Measurements from ENCODE around the gene NTF4. TPM values are rescaled to one million over a fixed set of nuclear protein-coding genes. Genes with fewer than 3 reads are reported as not detected.
"Not testable (repeated sequence)": the region's sequence is repeated elsewhere in the genome, so short reads cannot be mapped to it uniquely, and the experiment has no call there.

The NTF4 gene
- total and polyA plus RNA-seq, 3 experiments from 2014 or later: not detected

- no peaks in the 10 kb centered on the region for H3K27me3 ChIP-seq (ENCODE audit: insufficient read depth, low read length, poor library complexity, severe bottlenecking)
- no peaks in the 10 kb centered on the region for H3K36me3 ChIP-seq (ENCODE audit: insufficient read depth, low read length)
- peak overlapping the region in 6 of 8 donors; percentile 1 to 88 (median 14) for H3K27ac Mint-ChIP-seq
- H3K4me3 ChIP-seq (ENCODE audit: low read length): no peak overlapping the region
- H3K4me3 Mint-ChIP-seq: peak overlapping the region in 5 of 7 donors; percentile 0 to 48 (median 23)
- peaks cover 0 to 3% of the 10 kb centered on the region in 2 donors for H3K27me3 Mint-ChIP-seq
- no peak overlapping the region for H3K27ac ChIP-seq (ENCODE audit: low read depth, low read length)
- POLR2A ChIA-PET: no interaction called here
- H3K4me1 ChIP-seq (ENCODE audit: insufficient read depth, low read length): peaks cover 6% of the 10 kb centered on the region
- H3K9me3 Mint-ChIP-seq: no peaks in the 10 kb centered on the region
- peaks cover 21 to 42% (median 23%) of the 10 kb centered on the region in 3 donors for H3K4me1 Mint-ChIP-seq
- CTCF ChIA-PET: no interaction called here
- no peaks in the 10 kb centered on the region for H3K9me3 ChIP-seq (ENCODE audit: low read length)
- DNase-seq: no peak
- H3K36me3 Mint-ChIP-seq: no peaks in the 10 kb centered on the region
These were observed 43.4 kb downstream of the NTF4 start for GRCh38 chr19:49020931-49021895.

DNA sequence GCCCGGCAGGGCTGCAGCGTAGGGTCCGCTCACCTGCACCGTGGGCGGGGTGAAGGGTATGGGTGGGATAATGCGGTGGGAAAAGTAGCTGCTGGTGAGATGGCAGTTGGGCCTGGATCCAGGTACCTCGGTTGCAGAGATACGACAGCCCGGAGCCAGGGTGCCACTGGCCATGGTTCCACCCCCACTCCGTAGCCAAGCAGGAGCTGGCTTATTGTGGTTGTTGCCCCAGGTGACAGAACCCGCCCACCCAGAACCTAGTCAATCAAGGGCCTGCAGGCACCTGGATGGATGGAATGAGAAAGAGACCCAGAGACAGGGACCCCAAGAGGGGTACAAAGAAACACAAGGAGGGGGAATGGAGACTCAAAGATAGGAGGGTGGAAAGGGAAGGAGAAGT, 44.3 kb downstream of the NTF4 start:
- Mint-ChIP-seq H3K27me3 (peaks cover 0 to 3% of the 10 kb centered on the region in 2 donors), H3K4me1 (peaks cover 21 to 42% (median 23%) of the 10 kb centered on the region in 3 donors), H3K9me3 (no peaks in the 10 kb centered on the region), H3K27ac (peak overlapping the region in 2 of 8 donors; percentile 40 to 68), H3K4me3 (peak overlapping the region in 5 of 7 donors; percentile 46 to 90 (median 57)), H3K36me3 (peaks cover 0 to 3% (median 0%) of the 10 kb centered on the region in 3 donors)
- Histone ChIP-seq H3K4me3 (ENCODE audit: low read length) (no peak overlapping the region), H3K4me1 (ENCODE audit: insufficient read depth, low read length) (peaks cover 6% of the 10 kb centered on the region), H3K27me3 (ENCODE audit: insufficient read depth, low read length, poor library complexity, severe bottlenecking) (no peaks in the 10 kb centered on the region), H3K9me3 (ENCODE audit: low read length) (no peaks in the 10 kb centered on the region), H3K36me3 (ENCODE audit: insufficient read depth, low read length) (no peaks in the 10 kb centered on the region), H3K27ac (ENCODE audit: low read depth, low read length) (no peak overlapping the region)
- ChIA-PET POLR2A (interaction anchor here (0.8 kb wide), 1 partner anchor 27 kb away, joined by 4 read pairs; the partner anchor contains the start of genes GYS1 and RUVBL2), CTCF (no interaction called here)
- DNase-seq: no peak

GRCh38 chr19:49019242-49019932, 45.2 kb downstream of the NTF4 start:
- H3K36me3 Mint-ChIP-seq: peaks cover 0 to 7% (median 0%) of the 10 kb centered on the region in 3 donors
- peak overlapping the region in 6 of 8 donors; percentile 40 to 93 (median 84) for H3K27ac Mint-ChIP-seq
- no peaks in the 10 kb centered on the region for H3K9me3 ChIP-seq (ENCODE audit: low read length)
- no peaks in the 10 kb centered on the region for H3K27me3 ChIP-seq (ENCODE audit: insufficient read depth, low read length, poor library complexity, severe bottlenecking)
- no peaks in the 10 kb centered on the region for H3K9me3 Mint-ChIP-seq
- H3K4me1 ChIP-seq (ENCODE audit: insufficient read depth, low read length): peaks cover 6% of the 10 kb centered on the region
- H3K36me3 ChIP-seq (ENCODE audit: insufficient read depth, low read length): no peaks in the 10 kb centered on the region
- peak; percentile 47 to 74 (median 61) for DNase-seq
- ChIA-PET POLR2A (interaction anchor here (0.8 to 1.6 kb wide), 2 partner anchors 26 kb away, joined by 4 to 10 read pairs; partner anchors contain the start of genes GYS1 and RUVBL2), CTCF (interaction anchor here (0.7 to 3.4 kb wide), 5 partner anchors 20 to 87 kb away, joined by 3 to 25 read pairs (median 10); partner anchors contain the start of genes GYS1 and RUVBL2)
- peak overlapping the region; percentile 61 for H3K4me3 ChIP-seq (ENCODE audit: low read length)
- peaks cover 21 to 42% (median 23%) of the 10 kb centered on the region in 3 donors for H3K4me1 Mint-ChIP-seq
- no peak overlapping the region for H3K27ac ChIP-seq (ENCODE audit: low read depth, low read length)
- H3K4me3 Mint-ChIP-seq: peak overlapping the region; percentile 77 to 94 (median 89)
- no peaks in the 10 kb centered on the region for H3K27me3 Mint-ChIP-seq

- H3K4me3 ChIP-seq (ENCODE audit: low read length): peak overlapping the region; percentile 61
- CTCF ChIA-PET: interaction anchor here (0.7 to 3.4 kb wide), 8 partner anchors 10 to 88 kb away, joined by 3 to 25 read pairs (median 6); partner anchors contain the start of genes FTL, GYS1 and RUVBL2
- not testable (repeated sequence) for H3K9me3 Mint-ChIP-seq; H3K36me3 ChIP-seq (ENCODE audit: insufficient read depth, low read length); H3K27me3 ChIP-seq (ENCODE audit: insufficient read depth, low read length, poor library complexity, severe bottlenecking); H3K27ac ChIP-seq (ENCODE audit: low read depth, low read length); H3K9me3 ChIP-seq (ENCODE audit: low read length); H3K27me3 Mint-ChIP-seq; H3K4me1 ChIP-seq (ENCODE audit: insufficient read depth, low read length)
- H3K4me3 Mint-ChIP-seq: peak overlapping the region; percentile 77 to 94 (median 89)
- H3K27ac Mint-ChIP-seq: peak overlapping the region in 6 of 8 donors; percentile 40 to 93 (median 84)
- peak in 3 of 5 donors; percentile 16 to 36 (median 29) for DNase-seq
- H3K36me3 Mint-ChIP-seq: peaks cover 0 to 14% (median 0%) of the 10 kb centered on the region in 3 donors
- H3K4me1 Mint-ChIP-seq: peaks cover 21 to 42% (median 23%) of the 10 kb centered on the region in 3 donors
- POLR2A ChIA-PET: interaction anchor here (1.2 to 1.6 kb wide), 2 partner anchors 25 to 452 kb away, joined by 3 to 10 read pairs; partner anchors contain the start of genes GYS1 and RUVBL2
These were observed 46.0 kb downstream of the NTF4 start for GRCh38 chr19:49018388-49019241.

DNA sequence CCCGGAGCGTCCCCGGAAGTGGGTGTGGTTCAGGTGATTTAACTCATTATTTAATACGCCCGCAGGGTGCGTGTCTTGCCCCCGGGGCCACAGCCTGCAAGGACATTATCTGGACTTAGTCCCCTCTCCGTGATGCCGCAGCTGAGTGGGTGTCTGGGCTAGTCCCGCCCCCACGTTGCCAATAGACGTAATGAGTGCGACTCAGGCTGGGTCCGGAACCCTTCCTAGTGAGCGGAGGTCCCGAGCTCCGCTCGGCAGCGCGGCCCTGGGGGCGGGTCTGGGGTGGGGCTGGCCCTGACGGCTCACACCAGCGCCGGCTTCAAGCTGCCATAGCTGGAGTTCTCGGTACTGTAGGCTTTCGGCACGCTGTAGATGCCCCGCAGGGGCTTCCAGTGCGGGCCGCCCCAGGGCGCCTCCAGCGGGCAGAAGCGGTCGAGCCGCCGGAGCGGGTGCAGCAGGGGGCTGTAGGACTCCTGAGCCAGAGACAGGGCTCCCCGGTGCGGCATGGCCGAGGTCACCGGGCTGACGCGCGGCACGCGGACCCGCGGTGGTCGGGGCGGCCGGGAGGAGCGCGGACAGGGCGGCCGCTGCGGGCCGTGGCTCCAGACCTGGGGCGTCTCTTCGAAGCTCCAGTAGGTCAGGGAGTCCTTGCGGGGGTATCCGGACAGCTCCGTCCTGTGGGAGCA, 46.8 kb downstream of the NTF4 start:
- Mint-ChIP-seq H3K4me1 (peaks cover 21 to 42% (median 23%) of the 10 kb centered on the region in 3 donors), H3K27me3 (no peaks in the 10 kb centered on the region), H3K27ac (peak overlapping the region in 7 of 8 donors; percentile 17 to 92 (median 68)), H3K36me3 (peaks cover 0 to 16% (median 0%) of the 10 kb centered on the region in 3 donors), H3K9me3 (no peaks in the 10 kb centered on the region), H3K4me3 (peak overlapping the region; percentile 77 to 94 (median 89))
- Histone ChIP-seq H3K27me3 (ENCODE audit: insufficient read depth, low read length, poor library complexity, severe bottlenecking) (no peaks in the 10 kb centered on the region), H3K4me3 (ENCODE audit: low read length) (peak overlapping the region; percentile 61), H3K9me3 (ENCODE audit: low read length) (no peaks in the 10 kb centered on the region), H3K36me3 (ENCODE audit: insufficient read depth, low read length) (no peaks in the 10 kb centered on the region), H3K27ac (ENCODE audit: low read depth, low read length) (no peak overlapping the region), H3K4me1 (ENCODE audit: insufficient read depth, low read length) (peaks cover 6% of the 10 kb centered on the region)
- DNase-seq: peak; percentile 54 to 80 (median 65)
- POLR2A ChIA-PET: interaction anchor here (0.5 to 1.6 kb wide), 4 partner anchors 24 to 749 kb away, joined by 3 to 10 read pairs (median 3); partner anchors contain the start of genes AP2A1, GYS1 and RUVBL2
- CTCF ChIA-PET: interaction anchor here (0.8 to 3.4 kb wide), 7 partner anchors 9 to 52 kb away, joined by 3 to 25 read pairs (median 10); partner anchors contain the start of genes FTL, GYS1 and RUVBL2

DNA sequence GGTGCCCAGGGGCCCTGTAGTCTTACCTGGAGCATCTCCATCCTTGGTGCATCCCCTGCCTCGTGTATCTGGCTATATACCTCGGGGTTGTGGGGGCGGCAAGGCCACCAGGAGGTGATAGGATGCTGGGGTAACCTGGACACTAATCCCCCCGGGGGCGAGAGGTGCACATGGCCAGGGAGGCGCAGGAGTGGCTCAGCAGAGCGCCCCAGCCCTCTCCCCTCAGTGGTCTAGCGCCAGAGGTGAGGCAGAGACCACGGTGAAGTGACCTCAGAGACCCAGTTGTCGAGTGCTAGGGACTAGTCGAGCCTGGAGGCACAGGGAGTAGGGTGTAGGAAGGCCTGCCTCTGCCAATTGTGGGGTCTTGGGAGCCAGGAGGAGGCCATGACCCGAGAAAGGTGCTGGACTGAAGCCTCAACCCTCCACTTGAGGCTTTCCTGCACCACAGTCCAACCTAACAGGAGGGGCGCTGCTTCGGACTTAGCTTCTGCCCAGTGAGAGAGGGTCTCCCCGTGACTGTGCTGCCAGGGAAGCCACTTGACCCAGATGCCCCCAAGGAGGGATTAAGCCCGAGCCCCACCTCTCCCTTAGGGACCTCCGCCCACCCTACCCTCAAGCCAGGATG, 47.5 kb downstream of the NTF4 start, which contains the start of gene LHB:
Gene LHB (minus strand): TSS at position 51 of the 625 bp plus-strand sequence. CDS start 10 bp downstream, at position 41.
- H3K27me3 Mint-ChIP-seq: no peaks in the 10 kb centered on the region
- H3K36me3 Mint-ChIP-seq: peaks cover 0 to 20% (median 0%) of the 10 kb centered on the region in 3 donors
- ChIA-PET POLR2A (interaction anchor here (0.5 to 1.2 kb wide), 3 partner anchors 25 to 750 kb away, joined by 3 read pairs; partner anchors contain the start of gene AP2A1), CTCF (interaction anchor here (0.8 to 3.4 kb wide), 6 partner anchors 8 to 51 kb away, joined by 3 to 25 read pairs (median 6); partner anchors contain the start of genes FTL, GYS1 and RUVBL2)
- no peak within 1 kb of the TSS for H3K27ac ChIP-seq (ENCODE audit: low read depth, low read length)
- peaks cover 21 to 42% (median 23%) of the 10 kb centered on the region in 3 donors for H3K4me1 Mint-ChIP-seq
- no peaks in the 10 kb centered on the region for H3K9me3 ChIP-seq (ENCODE audit: low read length)
- DNase-seq: no peak
- peak within 1 kb of the TSS; percentile 17 to 92 (median 66) for H3K27ac Mint-ChIP-seq
- H3K27me3 ChIP-seq (ENCODE audit: insufficient read depth, low read length, poor library complexity, severe bottlenecking): no peaks in the 10 kb centered on the region
- peaks cover 6% of the 10 kb centered on the region for H3K4me1 ChIP-seq (ENCODE audit: insufficient read depth, low read length)
- H3K9me3 Mint-ChIP-seq: no peaks in the 10 kb centered on the region
- no peaks in the 10 kb centered on the region for H3K36me3 ChIP-seq (ENCODE audit: insufficient read depth, low read length)
- H3K4me3 Mint-ChIP-seq: peak within 1 kb of the TSS; percentile 77 to 94 (median 89)
- H3K4me3 ChIP-seq (ENCODE audit: low read length): peak within 1 kb of the TSS; percentile 61
